Upper lobe of right lung (tissue), 1 donor: ENCODE data around the gene CCDC40. TPM values are rescaled to one million over a fixed set of nuclear protein-coding genes. Genes with fewer than 3 reads are reported as not detected.
"Not testable (repeated sequence)": the region's sequence is repeated elsewhere in the genome, so short reads cannot be mapped to it uniquely, and the experiment has no call there.

Source experiments
- ATAC-seq: fragments of 200-7000 bp; cut with Tn5 transposase; one replicate; pipeline ENCODE4 v1.9.1; 2020; ENCODE audit warnings: mild to moderate bottlenecking, moderate library complexity
- DNase-seq: peaks from one replicate; pipeline ENCODE4 v3.0.0-alpha.2; 2020
- H3K27ac ChIP-seq: fragments of 200-600 bp; one replicate; pipeline ENCODE4 v1.8.0; 2022
- H3K27me3 ChIP-seq: fragments of 200-600 bp; one replicate; pipeline ENCODE4 v1.8.0; 2022; ENCODE audit warnings: mild to moderate bottlenecking
- H3K36me3 ChIP-seq: fragments of 200-600 bp; one replicate; pipeline ENCODE4 v1.8.0; 2022
- H3K4me1 ChIP-seq: fragments of 200-600 bp; one replicate; pipeline ENCODE4 v1.8.0; 2022
- H3K4me3 ChIP-seq: fragments of 200-600 bp; one replicate; pipeline ENCODE4 v1.8.0; 2022; ENCODE audit warnings: mild to moderate bottlenecking
- H3K9me3 ChIP-seq: fragments of 200-600 bp; one replicate; pipeline ENCODE4 v1.8.0; 2022
- intact Hi-C: fragments of 100-400 bp; cut with DNase I; formaldehyde crosslinking; loops from one replicate; pipeline ENCODE4 v1.11.0; 2022
- total RNA-seq: library from RNA; stranded (reverse); fragmentation: NEBNext Ultra II Directional; extraction: Animal tissue kit (Norgen Biotek cat#: 25700); gene quantifications from one replicate; pipeline ENCODE4 v1.2.1, GENCODE V29; 2021
- TF ChIP-seq, protein P1 (sequence below): fragments of 200-600 bp; IDR thresholded peaks from one replicate; pipeline ENCODE4 v1.8.0; 2022; ENCODE audit warnings: antibody characterized with exemption
- donor health status: DM: no; HTN: yes; CAD: no; lungs with severe emphysema.

Gene CCDC40
- total RNA-seq, 1 donor from 2014 or later = 3.5 TPM

DNA sequence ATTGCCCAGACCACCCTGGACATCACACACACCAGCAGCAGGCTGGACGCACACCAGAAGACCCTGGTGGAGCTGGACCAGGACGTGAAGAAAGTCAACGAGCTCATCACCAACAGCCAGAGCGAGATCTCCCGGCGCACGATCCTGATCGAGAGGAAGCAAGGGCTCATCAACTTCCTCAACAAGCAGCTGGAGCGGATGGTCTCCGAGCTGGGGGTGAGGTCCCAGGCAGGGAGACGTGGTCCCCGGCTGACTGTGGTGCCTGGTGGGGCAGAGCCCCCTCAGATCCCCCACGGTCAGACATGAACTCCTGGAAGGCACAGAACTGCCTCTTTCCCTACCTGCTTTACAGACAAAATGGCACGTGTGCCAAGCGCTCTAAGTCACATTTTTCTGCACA lies 48.3 kb downstream of the CCDC40 start:
- peaks cover 6% of the 10 kb centered on the region for H3K4me1 ChIP-seq
- H3K9me3 ChIP-seq = no peaks in the 10 kb centered on the region
- DNase-seq (no peak), ATAC-seq (no peak)
- H3K27ac ChIP-seq = no peak overlapping the region
- no peaks in the 10 kb centered on the region for H3K36me3 ChIP-seq
- no peaks in the 10 kb centered on the region for H3K27me3 ChIP-seq
- no peak overlapping the region for H3K4me3 ChIP-seq
- intact Hi-C loops = no loop called here
- TF ChIP-seq, protein P1, sequence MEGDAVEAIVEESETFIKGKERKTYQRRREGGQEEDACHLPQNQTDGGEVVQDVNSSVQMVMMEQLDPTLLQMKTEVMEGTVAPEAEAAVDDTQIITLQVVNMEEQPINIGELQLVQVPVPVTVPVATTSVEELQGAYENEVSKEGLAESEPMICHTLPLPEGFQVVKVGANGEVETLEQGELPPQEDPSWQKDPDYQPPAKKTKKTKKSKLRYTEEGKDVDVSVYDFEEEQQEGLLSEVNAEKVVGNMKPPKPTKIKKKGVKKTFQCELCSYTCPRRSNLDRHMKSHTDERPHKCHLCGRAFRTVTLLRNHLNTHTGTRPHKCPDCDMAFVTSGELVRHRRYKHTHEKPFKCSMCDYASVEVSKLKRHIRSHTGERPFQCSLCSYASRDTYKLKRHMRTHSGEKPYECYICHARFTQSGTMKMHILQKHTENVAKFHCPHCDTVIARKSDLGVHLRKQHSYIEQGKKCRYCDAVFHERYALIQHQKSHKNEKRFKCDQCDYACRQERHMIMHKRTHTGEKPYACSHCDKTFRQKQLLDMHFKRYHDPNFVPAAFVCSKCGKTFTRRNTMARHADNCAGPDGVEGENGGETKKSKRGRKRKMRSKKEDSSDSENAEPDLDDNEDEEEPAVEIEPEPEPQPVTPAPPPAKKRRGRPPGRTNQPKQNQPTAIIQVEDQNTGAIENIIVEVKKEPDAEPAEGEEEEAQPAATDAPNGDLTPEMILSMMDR = no peak

DNA sequence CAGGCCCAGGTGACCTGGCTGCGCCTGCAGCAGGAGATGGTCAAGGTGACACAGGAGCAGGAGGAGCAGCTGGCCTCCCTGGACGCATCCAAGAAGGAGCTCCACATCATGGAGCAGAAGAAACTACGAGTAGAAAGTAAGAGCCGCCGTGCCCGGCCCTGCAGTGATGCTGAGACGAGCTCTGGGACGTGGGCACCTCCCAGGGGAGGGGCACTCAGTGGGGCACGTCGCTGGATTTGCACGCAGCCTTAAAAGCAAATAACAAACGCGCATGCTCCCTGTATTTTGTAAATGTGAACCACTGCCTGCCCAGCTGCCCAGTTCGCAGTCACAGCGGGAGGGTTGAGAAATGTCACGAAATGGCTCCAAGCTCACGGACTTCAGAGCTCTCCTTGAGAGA lies 49.6 kb downstream of the CCDC40 start:
- no peaks in the 10 kb centered on the region for H3K9me3 ChIP-seq
- H3K4me1 ChIP-seq = peaks cover 6% of the 10 kb centered on the region
- TF ChIP-seq, protein P1 = no peak
- H3K27me3 ChIP-seq = no peaks in the 10 kb centered on the region
- intact Hi-C loops = no loop called here
- no peaks in the 10 kb centered on the region for H3K36me3 ChIP-seq
- ATAC-seq (no peak), DNase-seq (no peak)
- no peak overlapping the region for H3K4me3 ChIP-seq
- no peak overlapping the region for H3K27ac ChIP-seq

DNA sequence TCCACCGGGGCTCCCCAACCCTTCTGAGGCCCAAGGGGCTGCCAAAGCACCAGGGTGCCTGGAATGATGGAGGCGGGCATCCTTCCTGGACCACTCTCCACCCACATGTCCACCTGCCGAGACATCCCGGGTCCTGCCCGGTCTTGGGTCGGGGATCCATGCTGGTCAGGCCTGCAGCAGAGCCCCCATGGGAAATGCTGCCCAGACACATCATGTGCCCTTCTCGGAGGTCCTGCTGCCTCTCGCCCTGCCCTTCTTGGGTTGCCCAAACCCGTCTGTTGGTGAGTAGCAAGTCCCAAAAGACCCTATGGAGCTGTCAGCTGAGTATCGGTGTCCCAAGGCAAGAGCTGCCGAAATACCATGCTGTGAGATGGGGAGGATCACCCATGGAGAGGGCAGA lies 50.2 kb downstream of the CCDC40 start:
- TF ChIP-seq, protein P1 = no peak
- no peak overlapping the region for H3K4me3 ChIP-seq
- H3K36me3 ChIP-seq = no peaks in the 10 kb centered on the region
- no peak overlapping the region for H3K27ac ChIP-seq
- intact Hi-C loops = no loop called here
- H3K9me3 ChIP-seq = no peaks in the 10 kb centered on the region
- peaks cover 6% of the 10 kb centered on the region for H3K4me1 ChIP-seq
- DNase-seq (no peak), ATAC-seq (no peak)
- H3K27me3 ChIP-seq = no peaks in the 10 kb centered on the region

DNA sequence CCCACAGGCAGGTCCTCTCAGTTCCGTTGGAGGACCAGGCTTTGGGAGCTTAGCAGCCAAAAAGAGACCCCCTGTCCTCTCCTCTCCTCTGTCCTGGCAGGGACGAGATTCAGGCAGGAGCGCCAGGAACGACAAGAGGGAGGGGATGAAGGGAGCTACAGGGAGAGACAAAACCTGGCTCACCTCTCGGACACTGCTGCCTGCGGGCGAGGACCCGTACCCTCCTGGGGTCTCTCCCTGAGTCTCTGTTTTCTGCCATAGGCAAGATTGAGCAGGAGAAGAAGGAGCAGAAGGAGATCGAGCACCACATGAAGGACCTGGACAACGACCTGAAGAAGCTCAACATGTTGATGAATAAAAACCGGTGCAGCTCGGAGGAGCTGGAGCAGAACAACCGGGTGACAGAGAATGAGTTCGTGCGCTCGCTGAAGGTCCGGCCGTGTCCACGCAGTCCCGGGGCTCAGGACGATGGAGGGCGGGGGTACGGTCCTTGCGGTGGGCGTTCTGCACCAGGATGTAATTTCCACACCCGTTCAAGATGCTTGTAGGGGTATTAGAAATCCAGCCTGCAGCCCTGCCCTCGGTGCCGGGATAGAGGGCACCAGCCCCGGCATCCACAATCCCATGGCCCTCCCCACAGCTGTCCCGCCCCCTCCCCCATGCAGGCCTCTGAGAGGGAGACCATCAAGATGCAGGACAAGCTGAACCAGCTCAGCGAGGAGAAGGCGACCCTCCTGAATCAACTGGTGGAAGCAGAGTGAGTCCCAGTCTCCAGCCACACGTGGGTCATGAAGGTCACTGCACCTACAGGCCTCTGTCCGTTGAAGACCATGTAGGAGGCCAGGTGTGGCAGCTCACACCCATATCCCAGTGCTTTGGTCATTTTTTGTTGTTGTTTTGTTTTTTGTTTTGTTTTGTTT lies 51.2 kb downstream of the CCDC40 start:
- Histone ChIP-seq H3K9me3 (no peaks in the 10 kb centered on the region), H3K4me1 (peaks cover 3% of the 10 kb centered on the region), H3K27me3 (no peaks in the 10 kb centered on the region), H3K4me3 (no peak overlapping the region), H3K36me3 (no peaks in the 10 kb centered on the region), H3K27ac (no peak overlapping the region)
- TF ChIP-seq, protein P1 = no peak
- DNase-seq = no peak
- intact Hi-C loops = no loop called here
- no peak for ATAC-seq

DNA sequence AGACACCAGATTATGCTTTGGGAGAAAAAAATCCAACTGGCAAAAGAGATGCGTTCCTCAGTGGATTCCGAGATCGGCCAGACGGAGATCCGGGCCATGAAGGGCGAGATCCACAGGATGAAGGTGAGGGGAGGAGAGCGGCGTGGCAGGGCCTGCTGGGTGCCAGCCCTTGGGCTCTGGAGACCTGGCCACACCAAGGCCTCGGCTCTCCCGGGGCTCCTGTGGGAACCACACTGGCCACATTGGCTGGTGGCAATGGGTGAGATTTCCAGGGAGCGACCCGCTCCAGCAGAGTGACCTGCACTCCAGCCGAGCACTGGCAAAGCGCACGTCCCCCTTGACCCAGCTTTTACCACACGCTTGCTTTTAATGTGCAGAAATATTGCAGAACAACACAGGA lies 53.3 kb downstream of the CCDC40 start:
- Histone ChIP-seq H3K36me3 (no peaks in the 10 kb centered on the region), H3K9me3 (no peaks in the 10 kb centered on the region), H3K27me3 (no peaks in the 10 kb centered on the region), H3K4me3 (no peak overlapping the region), H3K4me1 (no peaks in the 10 kb centered on the region), H3K27ac (no peak overlapping the region)
- no peak for ATAC-seq
- TF ChIP-seq, protein P1 = no peak
- DNase-seq = no peak
- intact Hi-C loops = no loop called here

DNA sequence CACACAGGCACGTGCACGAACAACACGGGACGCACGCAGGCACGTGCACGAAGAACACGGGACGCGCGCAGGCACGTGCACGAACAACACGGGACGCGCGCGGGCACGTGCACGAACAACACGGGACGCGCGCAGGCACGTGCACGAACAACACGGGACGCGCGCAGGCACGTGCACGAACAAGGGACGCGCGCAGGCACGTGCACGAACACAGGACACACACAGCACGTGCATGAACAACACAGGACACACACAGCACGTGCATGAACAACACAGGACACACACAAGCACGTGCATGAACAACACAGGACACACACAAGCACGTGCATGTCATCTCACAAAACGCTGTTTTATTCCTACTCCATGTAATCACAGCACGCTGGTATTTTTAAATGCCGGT lies 53.7 kb downstream of the CCDC40 start:
- H3K4me1 ChIP-seq, H3K36me3 ChIP-seq, DNase-seq, H3K4me3 ChIP-seq, H3K27me3 ChIP-seq, H3K9me3 ChIP-seq, ATAC-seq, H3K27ac ChIP-seq, intact Hi-C loops: not testable (repeated sequence)
